Progenitor cell of endocrine pancreas (in vitro differentiated cells): ENCODE data around the gene TWNK. TPM values are rescaled to one million over a fixed set of nuclear protein-coding genes. Genes with fewer than 3 reads are reported as not detected.

Experiments
- DNase-seq: peaks from one replicate; pipeline ENCODE4 v3.0.0; 2021; ENCODE audit warnings: low spot score; ENCODE audit not compliant: unreplicated experiment
- H3K27ac Mint-ChIP-seq: 2 replicates; pipeline ENCODE4 v1.8.0; 2021; ENCODE audit warnings: mild to moderate bottlenecking, moderate library complexity, mixed read lengths
- H3K27me3 Mint-ChIP-seq: 2 replicates; pipeline ENCODE4 v1.8.0; 2021; ENCODE audit warnings: mixed read lengths
- H3K36me3 Mint-ChIP-seq: 2 replicates; pipeline ENCODE4 v1.8.0; 2022; ENCODE audit warnings: mixed read lengths; ENCODE audit not compliant: insufficient read depth
- H3K4me1 Mint-ChIP-seq: 2 replicates; pipeline ENCODE4 v1.8.0; 2021; ENCODE audit warnings: low read depth, mixed read lengths
- H3K4me3 Mint-ChIP-seq: 2 replicates; pipeline ENCODE4 v1.8.0; 2021; ENCODE audit warnings: low read depth, mild to moderate bottlenecking, moderate library complexity, mixed read lengths
- H3K9me3 Mint-ChIP-seq: 2 replicates; pipeline ENCODE4 v1.8.0; 2021; ENCODE audit warnings: low read depth, mixed read lengths
- total RNA-seq: library from RNA; stranded (reverse); gene quantifications from 2 replicates; pipeline ENCODE4 v1.2.1, GENCODE V29; 2021
- TF ChIP-seq, protein P1 (sequence below): fragments of 200-600 bp; sonication (generic); IDR thresholded peaks from one replicate; pipeline ENCODE4 v1.5.0; 2021; ENCODE audit warnings: antibody characterized with exemption, mild to moderate bottlenecking; ENCODE audit not compliant: unreplicated experiment

Gene TWNK
- total RNA-seq, 1 donor from 2014 or later, result 13.3 TPM

DNA sequence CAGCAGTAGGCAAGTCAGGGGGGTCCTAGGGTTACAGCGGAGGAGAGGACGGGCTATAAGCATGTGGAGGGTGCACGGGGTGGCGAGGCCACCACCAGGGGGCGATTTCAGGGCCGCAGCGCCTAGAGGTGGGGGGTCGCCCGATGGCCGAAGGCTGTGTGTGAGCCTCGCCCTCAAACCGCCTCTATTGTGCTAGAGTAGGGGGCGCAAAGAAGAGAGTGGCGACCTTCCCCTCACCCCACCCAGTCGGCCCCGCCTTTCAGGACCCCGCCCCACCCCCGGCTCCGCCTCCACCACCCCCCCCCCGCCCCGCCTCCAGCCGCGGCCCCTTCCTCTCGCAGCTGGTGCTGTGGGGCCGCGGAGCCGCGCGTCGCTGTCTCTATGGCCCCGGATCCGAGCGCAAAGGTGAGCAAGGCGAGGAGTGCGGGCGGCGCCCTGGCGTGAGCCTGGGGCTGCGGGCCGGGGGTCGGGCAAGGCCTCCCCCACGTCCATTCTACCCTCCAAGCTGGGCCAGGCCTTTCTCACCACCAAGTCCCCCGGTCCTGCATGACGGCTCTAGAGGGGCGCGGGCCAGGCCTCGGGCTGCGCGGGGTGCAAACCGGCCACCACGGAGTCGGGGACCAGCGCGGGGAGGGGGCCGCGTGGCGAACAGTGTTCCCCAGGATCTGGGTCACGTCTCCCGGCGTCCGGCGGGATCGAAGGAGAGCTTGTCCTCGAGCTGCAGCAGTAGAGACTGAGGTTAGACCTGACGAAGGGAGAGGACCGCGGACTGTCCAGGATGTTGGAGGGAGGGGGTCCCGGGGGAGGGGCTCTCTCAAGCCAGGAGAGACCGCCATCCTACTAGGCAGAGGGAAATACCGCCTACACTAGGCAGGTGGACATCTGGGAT lies 17.9 kb upstream of the TWNK start, which contains the start of gene SEMA4G:
Gene SEMA4G, plus strand, starts transcription at position 318 of the 889 bp plus-strand sequence. CDS start 3,409 bp downstream, outside the sequence.
- TF ChIP-seq, protein P1, sequence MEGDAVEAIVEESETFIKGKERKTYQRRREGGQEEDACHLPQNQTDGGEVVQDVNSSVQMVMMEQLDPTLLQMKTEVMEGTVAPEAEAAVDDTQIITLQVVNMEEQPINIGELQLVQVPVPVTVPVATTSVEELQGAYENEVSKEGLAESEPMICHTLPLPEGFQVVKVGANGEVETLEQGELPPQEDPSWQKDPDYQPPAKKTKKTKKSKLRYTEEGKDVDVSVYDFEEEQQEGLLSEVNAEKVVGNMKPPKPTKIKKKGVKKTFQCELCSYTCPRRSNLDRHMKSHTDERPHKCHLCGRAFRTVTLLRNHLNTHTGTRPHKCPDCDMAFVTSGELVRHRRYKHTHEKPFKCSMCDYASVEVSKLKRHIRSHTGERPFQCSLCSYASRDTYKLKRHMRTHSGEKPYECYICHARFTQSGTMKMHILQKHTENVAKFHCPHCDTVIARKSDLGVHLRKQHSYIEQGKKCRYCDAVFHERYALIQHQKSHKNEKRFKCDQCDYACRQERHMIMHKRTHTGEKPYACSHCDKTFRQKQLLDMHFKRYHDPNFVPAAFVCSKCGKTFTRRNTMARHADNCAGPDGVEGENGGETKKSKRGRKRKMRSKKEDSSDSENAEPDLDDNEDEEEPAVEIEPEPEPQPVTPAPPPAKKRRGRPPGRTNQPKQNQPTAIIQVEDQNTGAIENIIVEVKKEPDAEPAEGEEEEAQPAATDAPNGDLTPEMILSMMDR, result peak; percentile 88
- H3K27ac Mint-ChIP-seq, result peak within 1 kb of the TSS; percentile 95
- DNase-seq, result peak; percentile 76
- H3K9me3 Mint-ChIP-seq, result no peaks in the 10 kb centered on the region
- peak within 1 kb of the TSS; percentile 79 for H3K4me3 Mint-ChIP-seq
- peaks cover 3% of the 10 kb centered on the region for H3K36me3 Mint-ChIP-seq
- H3K27me3 Mint-ChIP-seq, result no peaks in the 10 kb centered on the region
- peaks cover 31% of the 10 kb centered on the region for H3K4me1 Mint-ChIP-seq

DNA sequence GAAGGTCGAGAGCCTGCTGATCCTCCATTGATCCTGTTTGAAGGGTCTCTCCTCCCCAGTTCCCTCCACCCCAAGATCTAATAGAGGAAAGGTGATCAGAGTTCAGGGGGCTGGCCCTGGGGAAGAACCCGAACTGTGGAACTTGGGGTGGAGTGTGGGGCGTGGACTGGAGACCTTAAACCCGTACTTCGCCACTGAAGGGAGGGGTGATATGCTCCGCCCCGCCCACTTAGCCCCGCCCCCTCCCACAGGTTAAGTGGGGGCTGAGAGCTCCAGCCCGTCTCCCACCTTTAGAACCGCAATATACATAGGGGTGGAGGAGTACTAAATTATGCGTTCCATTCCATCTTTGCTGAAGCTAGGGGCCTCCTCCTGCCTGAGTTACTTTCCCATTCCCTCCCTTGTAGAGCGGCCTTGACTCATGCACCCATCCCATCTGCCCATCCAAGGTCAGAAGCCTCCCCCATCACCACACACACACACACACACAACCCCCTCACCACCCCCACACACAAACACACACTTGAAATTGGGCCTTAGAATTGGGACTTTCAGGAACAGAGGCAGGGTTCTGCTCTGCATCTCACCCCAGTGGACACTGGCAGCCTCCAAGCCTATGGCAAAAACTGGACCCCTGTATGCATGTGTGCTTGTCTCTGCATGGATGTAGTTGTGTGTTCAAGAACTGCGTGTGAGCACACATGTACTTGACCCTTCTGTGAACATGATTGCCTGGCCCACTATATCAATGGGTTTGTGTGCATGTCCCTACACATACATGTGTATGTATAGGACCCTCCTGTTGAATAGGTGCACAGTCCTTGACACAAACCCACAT lies 17.0 kb upstream of the TWNK start:
- TF ChIP-seq, protein P1, result no peak
- peaks cover 31% of the 10 kb centered on the region for H3K4me1 Mint-ChIP-seq
- H3K27ac Mint-ChIP-seq, result peak overlapping the region; percentile 95

DNA sequence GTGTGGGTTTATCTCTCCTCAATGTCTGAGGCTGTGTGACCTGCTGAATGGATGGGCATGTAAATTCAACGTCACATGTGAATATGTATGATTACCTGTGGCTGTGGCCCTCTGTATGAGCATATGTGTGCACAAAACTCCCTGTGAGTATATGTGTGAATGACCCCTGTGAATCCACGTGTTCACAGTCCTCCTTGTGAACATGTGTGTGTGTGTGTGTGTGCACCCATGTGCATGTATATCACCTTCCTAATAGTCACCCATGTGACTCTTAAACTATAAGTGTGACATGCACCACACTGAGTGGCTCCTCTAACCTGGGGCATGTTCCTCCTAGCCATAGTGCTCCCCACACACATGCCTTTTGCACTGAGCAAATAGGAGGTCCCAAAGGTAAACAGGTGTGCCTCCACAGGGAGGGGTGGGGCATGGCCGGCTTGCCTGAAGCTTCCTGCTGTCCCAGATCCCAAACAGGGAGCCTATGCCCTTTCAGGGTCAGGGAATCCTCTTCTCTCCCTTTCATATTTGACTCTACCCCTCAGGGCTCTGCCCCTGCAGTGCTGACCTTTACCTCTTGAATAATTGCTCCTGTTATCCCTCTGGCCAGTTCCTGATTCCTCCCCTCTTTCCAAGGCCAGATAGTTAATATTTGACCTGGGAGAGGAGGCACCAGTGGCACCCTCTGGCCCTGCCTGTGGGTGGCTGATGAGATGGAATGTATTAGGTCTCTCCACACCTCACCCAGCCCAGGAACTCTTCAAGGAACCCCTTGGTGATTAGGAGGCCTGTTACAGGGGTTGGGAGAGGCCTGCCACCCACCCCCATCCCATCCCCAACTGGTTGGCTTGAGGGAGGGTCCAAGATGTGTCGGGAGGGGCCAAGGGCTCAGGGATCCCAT lies 16.2 kb upstream of the TWNK start:
- no peaks in the 10 kb centered on the region for H3K27me3 Mint-ChIP-seq
- peaks cover 3% of the 10 kb centered on the region for H3K36me3 Mint-ChIP-seq
- TF ChIP-seq, protein P1, result no peak
- no peaks in the 10 kb centered on the region for H3K9me3 Mint-ChIP-seq
- H3K27ac Mint-ChIP-seq, result peak overlapping the region; percentile 95
- peaks cover 31% of the 10 kb centered on the region for H3K4me1 Mint-ChIP-seq
- DNase-seq, result peak; percentile 12
- peak overlapping the region; percentile 79 for H3K4me3 Mint-ChIP-seq

More for the DNA sequence above, 17.0 kb upstream of the TWNK start:
- Mint-ChIP-seq H3K36me3 (peaks cover 3% of the 10 kb centered on the region), H3K9me3 (no peaks in the 10 kb centered on the region), H3K4me3 (peak overlapping the region; percentile 79), H3K27me3 (no peaks in the 10 kb centered on the region)
- no peak for DNase-seq

DNA sequence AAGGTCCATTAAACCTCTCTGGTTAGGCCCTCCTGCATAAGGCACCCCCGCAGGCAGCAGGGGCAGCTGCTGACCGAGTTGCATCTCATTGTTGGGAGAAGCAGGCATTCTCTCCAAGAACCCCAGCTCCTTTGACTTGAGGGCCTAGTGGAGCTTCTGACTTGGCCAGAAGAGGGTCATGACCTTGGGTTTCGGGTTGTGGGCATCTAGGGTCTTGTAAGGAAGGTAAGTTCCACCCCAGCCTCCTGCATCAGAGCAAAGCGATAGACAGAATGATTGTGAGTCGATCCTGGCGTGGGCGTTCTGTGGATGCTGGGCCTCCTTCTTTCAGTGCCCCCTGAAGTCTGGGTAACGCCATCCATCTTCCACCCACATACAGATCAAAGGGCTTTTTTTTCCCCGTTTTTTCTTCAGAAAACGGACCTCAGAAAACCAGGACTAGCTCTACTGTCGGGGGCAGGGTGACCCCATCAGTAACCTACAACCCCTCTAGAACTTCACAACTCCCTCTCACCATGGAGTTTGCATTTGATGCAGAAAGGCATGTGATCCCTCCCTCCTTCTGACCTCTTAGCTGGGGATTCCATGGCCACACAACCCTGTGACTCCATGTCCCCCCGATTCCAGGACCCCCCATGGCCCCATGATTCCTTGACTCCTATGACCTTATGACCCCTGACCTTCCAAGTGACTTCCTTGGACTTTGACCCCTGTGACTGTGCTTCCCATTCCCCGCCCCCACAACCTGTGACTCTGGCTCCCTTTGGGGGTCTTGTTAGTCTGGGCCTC lies 15.0 kb upstream of the TWNK start:
- peaks cover 34% of the 10 kb centered on the region for H3K4me1 Mint-ChIP-seq
- no peak overlapping the region for H3K4me3 Mint-ChIP-seq
- no peaks in the 10 kb centered on the region for H3K9me3 Mint-ChIP-seq
- DNase-seq, result peak; percentile 3
- no peaks in the 10 kb centered on the region for H3K27me3 Mint-ChIP-seq
- TF ChIP-seq, protein P1, result no peak
- H3K27ac Mint-ChIP-seq, result no peak overlapping the region
- peaks cover 9% of the 10 kb centered on the region for H3K36me3 Mint-ChIP-seq
